Measurements from ENCODE around the gene USP35.

USP35 gene

GRCh38 chr11:78244546-78245255, 56.0 kb downstream of the USP35 start:
- H3K4me3 ChIP-seq (ENCODE audit: low read depth, low read length): no peak overlapping the region
- no peak for TF ChIP-seq CTCF (IDR thresholded peaks at IDR 0.05; ENCODE audit: control insufficient read depth, extremely low read depth, insufficient read depth)
- DNase-seq (ENCODE audit: low read depth): no peak

GRCh38 chr11:78248191-78248590, 59.5 kb downstream of the USP35 start:
- no peak for DNase-seq (ENCODE audit: low read depth)
- no peak overlapping the region for H3K4me3 ChIP-seq (ENCODE audit: low read depth, low read length)
- no peak for TF ChIP-seq CTCF (IDR thresholded peaks at IDR 0.05; ENCODE audit: control insufficient read depth, extremely low read depth, insufficient read depth)

- DNase-seq (ENCODE audit: low read depth): no peak
- no peak for TF ChIP-seq CTCF (IDR thresholded peaks at IDR 0.05; ENCODE audit: control insufficient read depth, extremely low read depth, insufficient read depth)
- H3K4me3 ChIP-seq (ENCODE audit: low read depth, low read length): no peak overlapping the region
These were observed 60.2 kb downstream of the USP35 start for GRCh38 chr11:78248903-78249302.

GRCh38 chr11:78250099-78250498, 61.4 kb downstream of the USP35 start:
- TF ChIP-seq CTCF (IDR thresholded peaks at IDR 0.05; ENCODE audit: control insufficient read depth, extremely low read depth, insufficient read depth): no peak
- DNase-seq (ENCODE audit: low read depth): no peak
- no peak overlapping the region for H3K4me3 ChIP-seq (ENCODE audit: low read depth, low read length)

- TF ChIP-seq CTCF (IDR thresholded peaks at IDR 0.05; ENCODE audit: control insufficient read depth, extremely low read depth, insufficient read depth): no peak
- DNase-seq (ENCODE audit: low read depth): no peak
- H3K4me3 ChIP-seq (ENCODE audit: low read depth, low read length): no peak overlapping the region
These were observed 62.5 kb downstream of the USP35 start for GRCh38 chr11:78251083-78251775.

GRCh38 chr11:78253797-78254196, 65.1 kb downstream of the USP35 start:
- no peak for DNase-seq (ENCODE audit: low read depth)
- no peak for TF ChIP-seq CTCF (IDR thresholded peaks at IDR 0.05; ENCODE audit: control insufficient read depth, extremely low read depth, insufficient read depth)
- H3K4me3 ChIP-seq (ENCODE audit: low read depth, low read length): no peak overlapping the region
